Adrenal gland (tissue), 5 donors: Measurements from ENCODE around the gene POU6F1.

Experiments
- POLR2A ChIP-seq, 2 donors: fragments of 450-650 bp; IDR thresholded peaks; one replicate each; pipeline ENCODE4 v1.6.1; 2017; ENCODE audit warnings: antibody characterized with exemption in 2 of 2, mild to moderate bottlenecking in 2 of 2, moderate library complexity in 1 of 2
- TF ChIP-seq, protein P1 (sequence below), 6 experiments: fragments of 450-650 bp in 4 of 6; fragments of 200-600 bp in 2 of 6; sonication (generic) in 1 of 6; IDR thresholded peaks; 1 replicate in 5 of 6; 2 replicates in 1 of 6; pipeline versions ENCODE4 v1.5.1 to v1.8.0; 2016 to 2021; ENCODE audit warnings: antibody characterized with exemption in 6 of 6, mild to moderate bottlenecking in 2 of 6, moderate library complexity in 1 of 6
- donor health status: DM: no; HTN: no; CAD: no.

DNA sequence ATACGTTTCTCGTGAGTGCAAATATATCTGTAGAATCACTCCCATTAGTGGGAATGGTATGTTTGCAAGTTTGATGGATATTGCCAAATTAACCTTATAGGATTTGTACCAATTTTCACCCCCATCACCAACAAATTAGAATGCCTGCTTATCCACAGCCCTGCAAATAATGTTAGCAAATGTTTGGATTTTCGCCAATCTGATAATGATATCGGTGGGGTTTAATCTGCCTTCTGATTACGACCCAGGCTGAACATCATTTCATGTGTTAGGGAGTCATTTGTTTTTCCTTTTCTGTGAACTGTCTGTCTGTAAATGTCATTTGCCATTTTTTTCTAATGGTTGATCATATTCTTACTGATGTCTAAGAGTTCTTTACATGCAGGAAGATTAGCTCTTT is 16.7 kb upstream of the POU6F1 start:
- TF ChIP-seq, protein P1, sequence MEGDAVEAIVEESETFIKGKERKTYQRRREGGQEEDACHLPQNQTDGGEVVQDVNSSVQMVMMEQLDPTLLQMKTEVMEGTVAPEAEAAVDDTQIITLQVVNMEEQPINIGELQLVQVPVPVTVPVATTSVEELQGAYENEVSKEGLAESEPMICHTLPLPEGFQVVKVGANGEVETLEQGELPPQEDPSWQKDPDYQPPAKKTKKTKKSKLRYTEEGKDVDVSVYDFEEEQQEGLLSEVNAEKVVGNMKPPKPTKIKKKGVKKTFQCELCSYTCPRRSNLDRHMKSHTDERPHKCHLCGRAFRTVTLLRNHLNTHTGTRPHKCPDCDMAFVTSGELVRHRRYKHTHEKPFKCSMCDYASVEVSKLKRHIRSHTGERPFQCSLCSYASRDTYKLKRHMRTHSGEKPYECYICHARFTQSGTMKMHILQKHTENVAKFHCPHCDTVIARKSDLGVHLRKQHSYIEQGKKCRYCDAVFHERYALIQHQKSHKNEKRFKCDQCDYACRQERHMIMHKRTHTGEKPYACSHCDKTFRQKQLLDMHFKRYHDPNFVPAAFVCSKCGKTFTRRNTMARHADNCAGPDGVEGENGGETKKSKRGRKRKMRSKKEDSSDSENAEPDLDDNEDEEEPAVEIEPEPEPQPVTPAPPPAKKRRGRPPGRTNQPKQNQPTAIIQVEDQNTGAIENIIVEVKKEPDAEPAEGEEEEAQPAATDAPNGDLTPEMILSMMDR (IDR thresholded peaks at IDR 0.05), result no peak
- no peak for TF ChIP-seq POLR2A (IDR thresholded peaks at IDR 0.05)
